HepG2 (cell line): ENCODE measurements around the gene VANGL2.

Experiments
- POLR2A ChIP-seq, 2 experiments: IDR thresholded peaks; 2 replicates each; pipeline ENCODE4 v1.6.1; 2011; ENCODE audit warnings: low read depth in 2 of 2, low read length in 2 of 2, mild to moderate bottlenecking in 1 of 2, moderate library complexity in 1 of 2; ENCODE audit not compliant: insufficient read depth in 1 of 2
- ZNF629 ChIP-seq: sonication (generic); formaldehyde crosslinking; conservative IDR thresholded peaks from 2 replicates; pipeline ENCODE4 v1.5.0; 2020; ENCODE audit warnings: missing genetic modification reagents
- TF ChIP-seq, protein P1 (sequence below): sonication (generic); formaldehyde crosslinking; conservative IDR thresholded peaks from 2 replicates; pipeline ENCODE4 v1.4.0; 2020; ENCODE audit warnings: missing genetic modification reagents

DNA sequence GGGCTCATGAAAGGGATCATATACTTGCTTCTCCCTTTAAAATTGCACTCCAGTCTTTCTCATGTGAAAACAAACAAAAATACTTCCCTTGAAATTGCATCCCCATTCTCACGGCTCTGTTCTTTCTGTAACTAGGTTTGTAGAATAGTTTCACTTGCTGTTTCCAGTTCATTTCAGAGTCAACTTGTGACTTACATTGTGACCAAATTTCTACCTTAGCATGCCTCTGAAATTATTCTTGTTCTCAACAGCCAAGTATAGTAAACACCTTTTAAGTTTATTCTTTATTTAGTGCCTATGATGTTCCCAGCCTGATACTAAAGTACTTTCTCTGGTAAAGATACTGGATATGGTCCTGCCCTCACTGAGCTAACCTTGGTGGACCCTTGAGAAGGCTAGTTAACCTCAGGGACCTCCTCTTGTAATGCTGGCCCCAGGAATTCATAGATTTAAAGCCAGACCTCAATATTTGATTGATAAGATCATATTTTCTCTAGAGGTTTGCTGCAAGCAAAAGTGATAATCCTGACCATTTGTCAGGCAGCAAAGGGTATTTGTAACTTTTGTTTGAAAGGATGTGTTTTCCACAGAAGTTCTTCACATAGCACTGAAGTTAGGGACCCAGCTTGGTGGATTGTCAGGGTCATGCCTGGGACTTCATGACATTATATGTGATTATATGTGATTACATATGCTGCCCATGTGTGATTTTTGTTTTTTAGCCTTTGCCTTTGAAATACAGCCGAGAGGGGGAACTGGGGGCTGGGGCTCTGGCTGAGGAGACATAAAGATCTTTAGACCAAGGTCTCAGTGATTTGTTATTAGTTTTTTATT lies 29.6 kb downstream of the VANGL2 start:
- TF ChIP-seq, protein P1, sequence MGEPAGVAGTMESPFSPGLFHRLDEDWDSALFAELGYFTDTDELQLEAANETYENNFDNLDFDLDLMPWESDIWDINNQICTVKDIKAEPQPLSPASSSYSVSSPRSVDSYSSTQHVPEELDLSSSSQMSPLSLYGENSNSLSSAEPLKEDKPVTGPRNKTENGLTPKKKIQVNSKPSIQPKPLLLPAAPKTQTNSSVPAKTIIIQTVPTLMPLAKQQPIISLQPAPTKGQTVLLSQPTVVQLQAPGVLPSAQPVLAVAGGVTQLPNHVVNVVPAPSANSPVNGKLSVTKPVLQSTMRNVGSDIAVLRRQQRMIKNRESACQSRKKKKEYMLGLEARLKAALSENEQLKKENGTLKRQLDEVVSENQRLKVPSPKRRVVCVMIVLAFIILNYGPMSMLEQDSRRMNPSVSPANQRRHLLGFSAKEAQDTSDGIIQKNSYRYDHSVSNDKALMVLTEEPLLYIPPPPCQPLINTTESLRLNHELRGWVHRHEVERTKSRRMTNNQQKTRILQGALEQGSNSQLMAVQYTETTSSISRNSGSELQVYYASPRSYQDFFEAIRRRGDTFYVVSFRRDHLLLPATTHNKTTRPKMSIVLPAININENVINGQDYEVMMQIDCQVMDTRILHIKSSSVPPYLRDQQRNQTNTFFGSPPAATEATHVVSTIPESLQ (CRISPR knock-in tag) = no peak
- TF ChIP-seq POLR2A (IDR thresholded peaks at IDR 0.05; ENCODE audit: insufficient read depth in 1 of 2, low read depth in 2 of 2, low read length in 2 of 2) = no peak
- TF ChIP-seq ZNF629 (CRISPR knock-in tag) = no peak
